OCI-M2 (cell line): ENCODE measurements around the gene SLC22A3.

Source experiments
- DNase-seq: peaks from one replicate; lab custom pipeline; 2025; ENCODE audit not compliant: unreplicated experiment; lab: John Stamatoyannopoulos, UW

The SLC22A3 gene

DNA sequence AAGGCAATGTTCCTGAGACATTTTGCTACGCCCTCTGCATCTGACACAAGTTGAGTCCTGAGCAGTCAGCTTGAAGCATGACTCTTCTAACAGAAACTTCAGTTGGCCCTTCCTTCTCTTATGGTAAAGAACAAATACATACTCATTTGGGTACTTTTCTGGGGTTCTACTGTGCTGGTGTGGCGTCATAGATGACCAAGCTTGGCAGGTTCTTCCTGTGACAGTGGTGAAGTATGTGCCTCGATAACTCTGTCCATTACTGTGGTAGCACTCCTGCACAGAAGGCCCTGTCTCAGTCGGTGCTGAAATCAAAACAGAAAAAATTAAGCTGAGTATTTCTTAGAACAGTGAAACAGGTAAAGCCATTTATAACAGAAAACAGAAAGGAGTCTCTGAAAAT, 152.5 kb downstream of the SLC22A3 start:
- DNase-seq: no peak
